Mammary epithelial cell (primary cell): ENCODE data around the gene OR2L3.

Experiments
- CTCF ChIP-seq, 2 donors: IDR thresholded peaks in 1 of 2; conservative IDR thresholded peaks in 1 of 2; 2 replicates each; pipeline ENCODE4 v1.5.1; 2011 to 2012; ENCODE audit warnings: inconsistent platforms in 2 of 2, low read length in 2 of 2, mild to moderate bottlenecking in 2 of 2, control low read depth in 1 of 2, low read depth in 1 of 2; ENCODE audit not compliant: insufficient read depth in 1 of 2; ENCODE audit errors: extremely low read depth in 1 of 2
- EZH2 ChIP-seq: IDR thresholded peaks from 2 replicates; pipeline ENCODE4 v1.6.1; 2012; ENCODE audit warnings: low read length, inconsistent platforms, borderline replicate concordance

- no peak for TF ChIP-seq CTCF (conservative IDR thresholded peaks at IDR 0.05 in 1 of 2, IDR thresholded peaks at IDR 0.05 in 1 of 2; ENCODE audit: extremely low read depth in 1 of 2, insufficient read depth in 1 of 2, low read depth in 1 of 2, low read length in 2 of 2)
- no peak for TF ChIP-seq EZH2
Observed at GRCh38 chr1:248015803-248016202, 30.8 kb upstream of the OR2L3 start.
